ENCODE results near the gene IL17RD. TPM values are rescaled to one million over a fixed set of nuclear protein-coding genes. Genes with fewer than 3 reads are reported as not detected.

Gene IL17RD
- total RNA-seq, 1 experiment from 2014 or later, result 3.1 TPM

DNA sequence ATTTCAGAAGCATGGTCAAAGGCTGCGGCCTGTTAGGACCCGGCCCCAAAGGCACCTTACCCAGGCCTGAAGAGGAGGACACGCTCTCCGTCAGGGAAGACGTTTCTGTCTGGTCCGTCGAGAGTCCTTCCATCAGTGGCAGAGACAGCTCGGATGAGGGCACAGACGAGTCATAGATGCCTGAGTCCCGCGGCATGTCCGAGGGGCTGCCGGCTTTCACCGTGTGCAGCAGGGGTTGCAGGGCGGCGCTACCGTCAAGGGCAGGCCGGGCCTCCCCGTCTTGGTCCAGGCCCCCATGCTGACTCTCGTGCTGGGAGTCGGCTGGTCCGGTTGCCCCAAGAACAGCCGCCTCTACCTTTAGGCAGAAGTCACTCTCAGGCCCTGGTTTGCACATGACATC is 67.6 kb downstream of the IL17RD start:
- intact Hi-C loops (cut with micrococcal nuclease; ENCODE audit: unreplicated experiment), result no loop called here

DNA sequence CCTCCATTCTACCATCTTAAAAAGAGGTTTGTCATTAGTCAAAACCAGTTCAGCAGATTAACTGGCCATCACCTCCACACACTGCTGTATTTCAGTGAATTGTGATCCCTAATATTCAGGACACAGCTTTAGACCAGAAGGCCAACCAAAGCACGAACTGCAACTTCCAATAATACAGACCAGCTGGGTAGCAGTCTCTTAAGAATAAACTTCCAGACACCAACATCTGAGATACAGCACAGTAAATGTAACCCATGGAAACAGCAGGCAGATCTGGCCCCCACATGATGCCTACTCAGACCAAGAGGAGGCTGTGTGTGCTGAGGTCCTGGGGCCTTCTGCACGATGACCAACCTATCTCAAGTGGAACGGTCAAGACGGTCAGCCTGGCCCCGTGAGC is 69.8 kb downstream of the IL17RD start:
- no peak for DNase-seq
- POLR2A ChIA-PET, result no interaction called here
- H3K27ac Mint-ChIP-seq (ENCODE audit: unreplicated experiment), result no peak overlapping the region
- no peak overlapping the region for H3K4me3 Mint-ChIP-seq (ENCODE audit: unreplicated experiment)
- intact Hi-C loops (cut with micrococcal nuclease; ENCODE audit: unreplicated experiment), result no loop called here
- no peaks in the 10 kb centered on the region for H3K27me3 ChIP-seq (replicated peaks; ENCODE audit: control insufficient read depth, insufficient read depth, low read length)
- TF ChIP-seq, protein P1, sequence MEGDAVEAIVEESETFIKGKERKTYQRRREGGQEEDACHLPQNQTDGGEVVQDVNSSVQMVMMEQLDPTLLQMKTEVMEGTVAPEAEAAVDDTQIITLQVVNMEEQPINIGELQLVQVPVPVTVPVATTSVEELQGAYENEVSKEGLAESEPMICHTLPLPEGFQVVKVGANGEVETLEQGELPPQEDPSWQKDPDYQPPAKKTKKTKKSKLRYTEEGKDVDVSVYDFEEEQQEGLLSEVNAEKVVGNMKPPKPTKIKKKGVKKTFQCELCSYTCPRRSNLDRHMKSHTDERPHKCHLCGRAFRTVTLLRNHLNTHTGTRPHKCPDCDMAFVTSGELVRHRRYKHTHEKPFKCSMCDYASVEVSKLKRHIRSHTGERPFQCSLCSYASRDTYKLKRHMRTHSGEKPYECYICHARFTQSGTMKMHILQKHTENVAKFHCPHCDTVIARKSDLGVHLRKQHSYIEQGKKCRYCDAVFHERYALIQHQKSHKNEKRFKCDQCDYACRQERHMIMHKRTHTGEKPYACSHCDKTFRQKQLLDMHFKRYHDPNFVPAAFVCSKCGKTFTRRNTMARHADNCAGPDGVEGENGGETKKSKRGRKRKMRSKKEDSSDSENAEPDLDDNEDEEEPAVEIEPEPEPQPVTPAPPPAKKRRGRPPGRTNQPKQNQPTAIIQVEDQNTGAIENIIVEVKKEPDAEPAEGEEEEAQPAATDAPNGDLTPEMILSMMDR (IDR thresholded peaks at IDR 0.05; ENCODE audit: insufficient read depth in 1 of 2, low read depth in 1 of 2, low read length in 1 of 2, severe bottlenecking in 1 of 2, unreplicated experiment in 1 of 2), result no peak
- CTCF ChIA-PET, result no interaction called here
- no peak overlapping the region for H3K4me3 ChIP-seq (ENCODE audit: low read depth, low read length)
- H3K9me3 ChIP-seq, result no peaks in the 10 kb centered on the region
- peaks cover 5% of the 10 kb centered on the region for H3K36me3 Mint-ChIP-seq (ENCODE audit: insufficient read depth, unreplicated experiment)
- no peaks in the 10 kb centered on the region for H3K9me3 Mint-ChIP-seq (ENCODE audit: unreplicated experiment)
- H3K27me3 Mint-ChIP-seq (ENCODE audit: insufficient read depth, unreplicated experiment), result no peaks in the 10 kb centered on the region
- H3K36me3 ChIP-seq (ENCODE audit: control insufficient read depth, insufficient read depth, low read length), result no peaks in the 10 kb centered on the region
- H3K4me1 ChIP-seq, result peaks cover 17% of the 10 kb centered on the region; the same call in 1 of the 2 replicates
- BruUV-seq (replicated peaks), result no TSS peak
- H3K4me1 Mint-ChIP-seq (ENCODE audit: low read depth, unreplicated experiment), result peaks cover 11% of the 10 kb centered on the region

More for the DNA sequence above, 67.6 kb downstream of the IL17RD start:
- no TSS peak for BruUV-seq (replicated peaks)
- no peaks in the 10 kb centered on the region for H3K9me3 ChIP-seq
- peaks cover 5% of the 10 kb centered on the region for H3K36me3 Mint-ChIP-seq (ENCODE audit: insufficient read depth, unreplicated experiment)
- TF ChIP-seq, protein P1 (IDR thresholded peaks at IDR 0.05; ENCODE audit: insufficient read depth in 1 of 2, low read depth in 1 of 2, low read length in 1 of 2, severe bottlenecking in 1 of 2, unreplicated experiment in 1 of 2), result no peak
- DNase-seq, result no peak
- H3K27ac Mint-ChIP-seq (ENCODE audit: unreplicated experiment), result no peak overlapping the region
- H3K27me3 Mint-ChIP-seq (ENCODE audit: insufficient read depth, unreplicated experiment), result no peaks in the 10 kb centered on the region
- no peaks in the 10 kb centered on the region for H3K27me3 ChIP-seq (replicated peaks; ENCODE audit: control insufficient read depth, insufficient read depth, low read length)
- H3K4me3 ChIP-seq (ENCODE audit: low read depth, low read length), result no peak overlapping the region
- CTCF ChIA-PET, result no interaction called here
- H3K9me3 Mint-ChIP-seq (ENCODE audit: unreplicated experiment), result no peaks in the 10 kb centered on the region
- H3K4me1 ChIP-seq, result peaks cover 17% of the 10 kb centered on the region; the same call in 1 of the 2 replicates
- no peaks in the 10 kb centered on the region for H3K36me3 ChIP-seq (ENCODE audit: control insufficient read depth, insufficient read depth, low read length)
- POLR2A ChIA-PET, result no interaction called here
- peaks cover 16% of the 10 kb centered on the region for H3K4me1 Mint-ChIP-seq (ENCODE audit: low read depth, unreplicated experiment)
- no peak overlapping the region for H3K4me3 Mint-ChIP-seq (ENCODE audit: unreplicated experiment)

DNA sequence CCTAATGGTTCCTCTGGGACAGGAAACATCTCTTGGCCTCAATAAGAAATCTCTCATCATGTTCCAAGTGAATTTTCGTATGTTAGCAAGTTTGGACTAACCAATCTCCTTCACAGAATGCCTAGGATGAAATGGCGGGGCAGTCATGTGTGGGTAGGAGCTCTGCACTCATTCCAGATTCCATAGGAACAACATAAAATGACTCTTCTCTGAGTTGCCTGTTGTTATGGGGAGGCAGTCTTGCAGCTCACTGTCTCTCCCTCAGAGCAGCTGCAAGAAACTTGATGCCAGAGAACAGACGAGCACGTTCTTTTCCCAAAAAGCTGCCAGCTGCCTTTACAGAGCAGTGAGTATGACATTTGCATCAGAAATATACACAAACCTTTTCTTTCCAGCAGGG is 70.6 kb downstream of the IL17RD start:
- no peak for DNase-seq
- H3K27me3 ChIP-seq (replicated peaks; ENCODE audit: control insufficient read depth, insufficient read depth, low read length), result no peaks in the 10 kb centered on the region
- no peak overlapping the region for H3K4me3 ChIP-seq (ENCODE audit: low read depth, low read length)
- H3K27me3 Mint-ChIP-seq (ENCODE audit: insufficient read depth, unreplicated experiment), result no peaks in the 10 kb centered on the region
- H3K36me3 Mint-ChIP-seq (ENCODE audit: insufficient read depth, unreplicated experiment), result peaks cover 5% of the 10 kb centered on the region
- no peak overlapping the region for H3K27ac Mint-ChIP-seq (ENCODE audit: unreplicated experiment)
- H3K9me3 Mint-ChIP-seq (ENCODE audit: unreplicated experiment), result no peaks in the 10 kb centered on the region
- CTCF ChIA-PET, result interaction anchor here (0.6 to 1.3 kb wide), 2 partner anchors 54 to 392 kb away, joined by 3 to 5 read pairs; no protein-coding TSS in a partner anchor
- H3K9me3 ChIP-seq, result no peaks in the 10 kb centered on the region
- H3K4me1 ChIP-seq, result peaks cover 13% of the 10 kb centered on the region; the same call in 1 of the 2 replicates
- intact Hi-C loops (cut with micrococcal nuclease; ENCODE audit: unreplicated experiment), result no loop called here
- TF ChIP-seq, protein P1 (IDR thresholded peaks at IDR 0.05; ENCODE audit: insufficient read depth in 1 of 2, low read depth in 1 of 2, low read length in 1 of 2, severe bottlenecking in 1 of 2, unreplicated experiment in 1 of 2), result no peak
- POLR2A ChIA-PET, result no interaction called here
- no TSS peak for BruUV-seq (replicated peaks)
- H3K4me1 Mint-ChIP-seq (ENCODE audit: low read depth, unreplicated experiment), result peaks cover 11% of the 10 kb centered on the region
- H3K4me3 Mint-ChIP-seq (ENCODE audit: unreplicated experiment), result no peak overlapping the region
- H3K36me3 ChIP-seq (ENCODE audit: control insufficient read depth, insufficient read depth, low read length), result no peaks in the 10 kb centered on the region

Measured in Caco-2 (cell line).